Ramos (cell line): ENCODE results near the gene ZCWPW1.

ENCODE experiments used
- in situ Hi-C: fragments of 300-500 bp; cut with MboI; formaldehyde crosslinking; loops from one replicate; pipeline ENCODE4 v1.14.3; 2022; ENCODE audit warnings: low sequenced_read_pairs; ENCODE audit not compliant: unreplicated experiment

ZCWPW1 gene

GRCh38 chr7:100433592-100434296 lies 5.2 kb upstream of the ZCWPW1 start:
- in situ Hi-C loops = no loop called here

GRCh38 chr7:100433276-100433591 lies 4.7 kb upstream of the ZCWPW1 start:
- in situ Hi-C loops = no loop called here

GRCh38 chr7:100432621-100433275 lies 4.2 kb upstream of the ZCWPW1 start:
- in situ Hi-C loops = no loop called here

GRCh38 chr7:100432053-100432452 lies 3.5 kb upstream of the ZCWPW1 start:
- in situ Hi-C loops = no loop called here

GRCh38 chr7:100431286-100431735 lies 2.8 kb upstream of the ZCWPW1 start:
- in situ Hi-C loops = no loop called here

- in situ Hi-C loops = no loop called here
These were observed 2.2 kb upstream of the ZCWPW1 start for GRCh38 chr7:100430493-100431285.

GRCh38 chr7:100429637-100430492 lies 1.4 kb upstream of the ZCWPW1 start, which contains the start of gene MEPCE:
Gene MEPCE (plus strand): TSS chr7:100429831. CDS start chr7:100430019, 188 bp downstream.
- in situ Hi-C loops = no loop called here

GRCh38 chr7:100428967-100429636 lies 599 bp upstream of the ZCWPW1 start:
- in situ Hi-C loops = no loop called here

GRCh38 chr7:100427762-100428198 lies 723 bp downstream of the ZCWPW1 start:
- in situ Hi-C loops = no loop called here

- in situ Hi-C loops = no loop called here
These were observed 2.0 kb downstream of the ZCWPW1 start for GRCh38 chr7:100426516-100426915.

GRCh38 chr7:100425347-100425746 lies 3.2 kb downstream of the ZCWPW1 start:
- in situ Hi-C loops = no loop called here

- in situ Hi-C loops = no loop called here
These were observed 5.2 kb downstream of the ZCWPW1 start for GRCh38 chr7:100423315-100423714.

GRCh38 chr7:100419660-100420226 lies 8.8 kb downstream of the ZCWPW1 start:
- in situ Hi-C loops = no loop called here

GRCh38 chr7:100418930-100419659 lies 9.4 kb downstream of the ZCWPW1 start:
- in situ Hi-C loops = no loop called here

- in situ Hi-C loops = no loop called here
These were observed 13.1 kb downstream of the ZCWPW1 start for GRCh38 chr7:100415448-100415847.

- in situ Hi-C loops = no loop called here
These were observed 14.6 kb downstream of the ZCWPW1 start for GRCh38 chr7:100413889-100414288.

GRCh38 chr7:100413346-100413745 lies 15.2 kb downstream of the ZCWPW1 start:
- in situ Hi-C loops = no loop called here

- in situ Hi-C loops = no loop called here
These were observed 17.4 kb downstream of the ZCWPW1 start for GRCh38 chr7:100411101-100411500.
